Epithelial cell of esophagus (primary cell): Measurements from ENCODE around the gene SLX9.

Source experiments
- DNase-seq: peaks from one replicate; pipeline ENCODE4 v3.0.0; 2010; ENCODE audit warnings: low read depth
- H3K4me3 ChIP-seq: 2 replicates; pipeline ENCODE4 v1.5.1; 2011; ENCODE audit warnings: mild to moderate bottlenecking, low read length, control low read depth
- CTCF ChIP-seq: IDR thresholded peaks from 2 replicates; pipeline ENCODE4 v1.5.1; 2011; ENCODE audit warnings: low read depth, mild to moderate bottlenecking, low read length, control low read depth, inconsistent platforms; ENCODE audit not compliant: insufficient read depth; ENCODE audit errors: missing control alignments

Gene SLX9

GRCh38 chr21:44970766-44971671, 31.2 kb downstream of the SLX9 start:
- no peak overlapping the region for H3K4me3 ChIP-seq
- DNase-seq = no peak
- no peak for TF ChIP-seq CTCF

- no peak for TF ChIP-seq CTCF
- H3K4me3 ChIP-seq = no peak overlapping the region
- no peak for DNase-seq
These were observed 31.8 kb downstream of the SLX9 start for GRCh38 chr21:44971672-44971995.

- no peak overlapping the region for H3K4me3 ChIP-seq
- no peak for DNase-seq
- TF ChIP-seq CTCF = no peak
These were observed 32.5 kb downstream of the SLX9 start for GRCh38 chr21:44972301-44972814.

- DNase-seq = no peak
- no peak for TF ChIP-seq CTCF
These were observed 33.0 kb downstream of the SLX9 start for GRCh38 chr21:44972821-44973220.

GRCh38 chr21:44973598-44973997, 33.8 kb downstream of the SLX9 start:
- H3K4me3 ChIP-seq = no peak overlapping the region
- no peak for TF ChIP-seq CTCF
- no peak for DNase-seq

More at GRCh38 chr21:44972821-44973220, 33.0 kb downstream of the SLX9 start:
- H3K4me3 ChIP-seq = no peak overlapping the region

GRCh38 chr21:44974676-44975075, 34.8 kb downstream of the SLX9 start:
- no peak overlapping the region for H3K4me3 ChIP-seq
- no peak for DNase-seq
- TF ChIP-seq CTCF = no peak
